Panc1 (cell line): Measurements from ENCODE around the gene MRPL39. TPM values are rescaled to one million over a fixed set of nuclear protein-coding genes. Genes with fewer than 3 reads are reported as not detected.
A peak's percentile ranks its signal among the peaks of the same experiment; 100 is the strongest.

Experiments
- ATAC-seq: fragments of 200-7000 bp; cut with Tn5 transposase; 2 replicates; pipeline ENCODE4 v1.9.1; 2020; ENCODE audit warnings: mild to moderate bottlenecking, moderate library complexity
- BruUV-seq: library from RNA; stranded (reverse); fragments of 400-500 nt; replicated peaks from 2 replicates; lab custom pipeline; 2021; lab: Mats Ljungman, UMichigan
- CTCF ChIA-PET: fragments of 300-600 bp; sonication (Branson Sonifier 250); formaldehyde crosslinking; loops from one replicate; lab custom pipeline; 2022; ENCODE audit warnings: antibody characterized with exemption; lab: Charles Lee
- POLR2A ChIA-PET: fragments of 300-600 bp; sonication (Branson Sonifier 250); formaldehyde crosslinking; loops from one replicate; lab custom pipeline; 2022; ENCODE audit warnings: antibody characterized with exemption; lab: Charles Lee
- DNase-seq: peaks from one replicate; pipeline ENCODE4 v3.0.0-alpha.2; 2010; ENCODE audit warnings: low read depth, low spot score
- H3K27ac ChIP-seq: 2 replicates; pipeline ENCODE4 v1.5.1; 2011; ENCODE audit warnings: mild to moderate bottlenecking, low read length, inconsistent platforms
- H3K27me3 ChIP-seq: fragments of 200-500 bp; sonication (Bioruptor generic); 2 replicates; pipeline ENCODE4 v1.6.0; 2014; ENCODE audit warnings: low read length, inconsistent platforms; ENCODE audit not compliant: control insufficient read depth, insufficient read depth
- H3K36me3 ChIP-seq: fragments of 200-500 bp; sonication (Bioruptor generic); 2 replicates; pipeline ENCODE4 v1.5.1; 2014; ENCODE audit warnings: inconsistent platforms, mild to moderate bottlenecking, low read length, moderate library complexity; ENCODE audit not compliant: control insufficient read depth, insufficient read depth
- H3K4me1 ChIP-seq: 2 replicates; pipeline ENCODE4 v1.5.1; 2011; ENCODE audit warnings: inconsistent platforms, mild to moderate bottlenecking, low read length, moderate library complexity; ENCODE audit not compliant: control insufficient read depth, insufficient read depth
- H3K4me3 ChIP-seq, 2 experiments: 2 replicates each; pipeline ENCODE4 v1.5.1; 2011 to 2012; ENCODE audit warnings: low read depth in 2 of 2, low read length in 2 of 2, mild to moderate bottlenecking in 2 of 2, inconsistent platforms in 1 of 2, moderate library complexity in 1 of 2
- H3K9me3 ChIP-seq: fragments of 200-500 bp; sonication (Bioruptor generic); 2 replicates; pipeline ENCODE4 v1.5.1; 2014; ENCODE audit warnings: low read depth, mild to moderate bottlenecking, inconsistent platforms, low read length, moderate library complexity; ENCODE audit not compliant: control insufficient read depth, insufficient read depth
- CTCF ChIP-seq: fragments of 450-650 bp; IDR thresholded peaks from 2 replicates; pipeline ENCODE4 v1.5.1; 2017; ENCODE audit warnings: mild to moderate bottlenecking
- POLR2AphosphoS5 ChIP-seq: IDR thresholded peaks from 2 replicates; pipeline ENCODE4 v1.6.1; 2012; ENCODE audit warnings: mild to moderate bottlenecking, low read depth, low read length, moderate library complexity
- REST ChIP-seq, 2 experiments: IDR thresholded peaks; 2 replicates each; pipeline ENCODE4 v1.6.1; 2011 to 2012; ENCODE audit warnings: low read depth in 2 of 2, control low read depth in 1 of 2, low read length in 1 of 2, mild to moderate bottlenecking in 1 of 2, moderate library complexity in 1 of 2; ENCODE audit not compliant: insufficient read depth in 1 of 2
- SIN3A ChIP-seq: IDR thresholded peaks from 2 replicates; pipeline ENCODE4 v1.6.1; 2012; ENCODE audit warnings: low read depth, mild to moderate bottlenecking, low read length, moderate library complexity, borderline replicate concordance; ENCODE audit not compliant: insufficient read depth
- TCF7L2 ChIP-seq: IDR thresholded peaks from 2 replicates; pipeline ENCODE4 v1.6.1; 2011; ENCODE audit warnings: mild to moderate bottlenecking, low read depth, low read length, inconsistent platforms
- in situ Hi-C: cut with HindIII; loops from 2 replicates; pipeline ENCODE4 v1.10.0; 2016; ENCODE audit warnings: low sequenced_read_pairs, low pct_unique_long_range_greater_than_20kb
- intact Hi-C: fragments of 100-400 bp; cut with micrococcal nuclease; formaldehyde crosslinking; loops from one replicate; pipeline ENCODE4 v1.10.0; 2022; ENCODE audit not compliant: unreplicated experiment
- total RNA-seq: library from RNA; stranded (reverse); gene quantifications from one replicate; pipeline ENCODE4 v1.2.1, GENCODE V29; 2021; ENCODE audit not compliant: unreplicated experiment

Gene MRPL39
- total RNA-seq, 1 experiment from 2014 or later = 24.7 TPM

GRCh38 chr21:25569084-25569483 is 38.2 kb downstream of the MRPL39 start:
- intact Hi-C loops (loop anchor here (10.0 kb wide), 1 partner anchor 144 kb away; no protein-coding TSS in a partner anchor), in situ Hi-C loops (no loop called here)
- POLR2A ChIA-PET = no interaction called here
- TF ChIP-seq POLR2AphosphoS5 (no peak), REST (IDR thresholded peaks at IDR 0.05; ENCODE audit: insufficient read depth in 1 of 2, low read depth in 2 of 2, low read length in 1 of 2) (no peak), TCF7L2 (no peak), SIN3A (no peak), CTCF (no peak)
- DNase-seq (no peak), ATAC-seq (no peak)
- Histone ChIP-seq H3K36me3 (no peaks in the 10 kb centered on the region), H3K4me3 (no peak overlapping the region), H3K27me3 (no peaks in the 10 kb centered on the region), H3K4me1 (peaks cover 11% of the 10 kb centered on the region), H3K27ac (no peak overlapping the region), H3K9me3 (no peaks in the 10 kb centered on the region)
- no TSS peak for BruUV-seq
- CTCF ChIA-PET = no interaction called here

GRCh38 chr21:25568246-25568645 is 39.0 kb downstream of the MRPL39 start:
- no peak overlapping the region for H3K27ac ChIP-seq
- no peaks in the 10 kb centered on the region for H3K9me3 ChIP-seq
- H3K4me3 ChIP-seq = no peak overlapping the region
- CTCF ChIA-PET = no interaction called here
- in situ Hi-C loops (no loop called here), intact Hi-C loops (loop anchor here (10.0 kb wide), 1 partner anchor 143 kb away; no protein-coding TSS in a partner anchor)
- no peaks in the 10 kb centered on the region for H3K36me3 ChIP-seq
- POLR2A ChIA-PET = no interaction called here
- ATAC-seq = no peak
- H3K27me3 ChIP-seq = no peaks in the 10 kb centered on the region
- peaks cover 3% of the 10 kb centered on the region for H3K4me1 ChIP-seq
- TF ChIP-seq SIN3A (no peak), POLR2AphosphoS5 (no peak)
- BruUV-seq = no TSS peak
- no peak for DNase-seq

GRCh38 chr21:25567472-25567871 is 39.8 kb downstream of the MRPL39 start:
- POLR2A ChIA-PET = no interaction called here
- BruUV-seq = no TSS peak
- no peak overlapping the region for H3K27ac ChIP-seq
- H3K27me3 ChIP-seq = no peaks in the 10 kb centered on the region
- in situ Hi-C loops (no loop called here), intact Hi-C loops (loop anchor here (10.0 kb wide), 1 partner anchor 143 kb away; no protein-coding TSS in a partner anchor)
- ATAC-seq (no peak), DNase-seq (no peak)
- H3K4me3 ChIP-seq = no peak overlapping the region
- CTCF ChIA-PET = no interaction called here
- no peaks in the 10 kb centered on the region for H3K9me3 ChIP-seq
- H3K4me1 ChIP-seq = 0 out of 2 replicates have a peak, but pooled peaks cover 2% of the 10 kb centered on the region
- H3K36me3 ChIP-seq = no peaks in the 10 kb centered on the region
- TF ChIP-seq SIN3A = no peak
- peak; percentile 8; the same call in 1 of the 2 replicates for TF ChIP-seq CTCF
- no peak for TF ChIP-seq POLR2AphosphoS5
